ENCODE data around the gene VEGFD.

Gene VEGFD

DNA sequence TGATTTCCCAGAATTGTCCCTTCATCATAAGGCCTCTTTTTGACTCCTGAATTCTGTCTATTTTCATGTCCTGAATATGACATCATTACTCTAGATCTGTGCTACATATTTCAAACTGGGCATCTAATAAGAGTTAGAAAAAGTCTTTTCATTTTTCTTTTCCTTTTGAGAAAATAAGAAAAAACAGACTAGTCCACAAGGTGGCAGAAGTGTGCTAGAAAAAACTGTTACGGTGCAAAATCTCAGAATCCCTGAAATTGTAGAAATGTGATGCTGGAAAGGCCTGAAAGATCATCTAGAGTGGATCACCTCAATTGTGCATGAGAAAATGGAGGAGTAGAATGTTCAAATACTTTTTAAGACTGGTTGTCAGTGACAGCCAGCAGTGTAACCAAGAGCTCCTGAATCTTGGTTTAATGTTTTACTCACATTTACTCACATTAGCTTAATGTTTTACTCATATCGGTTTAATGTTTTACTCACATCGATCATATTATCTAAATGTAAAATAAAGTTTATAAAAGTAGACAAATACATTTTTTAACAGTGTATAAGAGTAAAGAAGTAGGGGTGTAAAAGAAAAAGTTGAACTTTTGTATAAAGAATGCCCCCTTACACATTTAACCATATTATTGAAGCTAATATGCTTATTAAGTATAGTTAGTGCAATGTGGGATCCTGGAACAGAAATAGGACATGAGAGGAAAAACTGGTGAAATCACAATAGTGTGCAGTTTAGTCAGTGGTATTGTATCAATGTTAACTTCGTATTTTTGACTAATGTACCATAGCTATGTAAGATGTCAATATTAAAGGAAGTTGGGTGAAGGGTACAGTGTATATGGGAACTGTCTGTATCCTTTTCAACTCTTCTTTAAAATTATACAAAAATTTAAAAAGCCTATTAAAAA is 84.0 kb downstream of the VEGFD start:
- DNase-seq: peak in 1 of 2 experiments; percentile 41

DNA sequence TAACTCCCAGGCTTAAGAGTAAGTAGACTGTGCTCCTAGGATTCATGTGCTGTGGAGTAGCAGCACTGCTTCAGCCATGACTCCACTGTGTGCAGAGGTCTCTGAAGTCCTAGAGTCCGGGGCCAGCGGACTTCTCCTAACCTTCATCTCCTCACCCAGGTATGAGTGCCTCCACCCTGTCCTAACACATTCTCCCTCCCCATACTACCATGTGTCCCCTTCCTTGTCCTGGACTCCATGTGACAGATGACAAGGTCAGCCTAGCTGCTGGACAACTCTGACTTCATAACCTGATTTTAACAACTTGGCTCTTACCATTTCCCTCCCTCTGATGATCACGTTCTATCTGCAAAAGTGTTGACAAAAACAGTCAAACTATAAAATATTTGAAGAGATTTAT is 85.4 kb downstream of the VEGFD start:
- no peak for DNase-seq

DNA sequence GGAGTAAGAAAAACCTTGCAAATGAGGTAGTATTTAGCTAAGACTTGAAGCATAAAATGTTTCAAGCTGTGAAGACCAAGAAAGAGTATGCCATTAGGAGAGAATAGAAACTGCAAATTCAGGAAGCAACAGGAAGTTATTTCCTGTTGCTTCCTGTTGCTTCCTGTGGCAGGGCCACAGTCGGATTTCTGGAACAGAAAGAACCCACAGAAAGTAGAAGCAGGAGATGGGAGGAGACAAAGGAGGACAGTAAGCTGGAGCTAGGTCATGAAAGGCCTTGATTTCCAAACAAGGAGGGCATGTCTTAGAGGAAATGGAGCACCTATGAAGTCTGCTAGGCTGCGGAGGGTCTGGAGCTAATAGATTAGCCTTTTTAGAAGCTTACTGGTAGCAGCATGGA is 86.0 kb downstream of the VEGFD start:
- no peak for DNase-seq

Measured in NCI-H446 (cell line).